HG03159 (cell line): ENCODE measurements around the gene OR5AU1.

Source experiments
- ATAC-seq: cut with Tn5 transposase; IDR thresholded peaks from one replicate; pipeline ENCODE4 v1.9.1; 2021; ENCODE audit warnings: mild to moderate bottlenecking, moderate library complexity; ENCODE audit not compliant: unreplicated experiment

Gene OR5AU1

DNA sequence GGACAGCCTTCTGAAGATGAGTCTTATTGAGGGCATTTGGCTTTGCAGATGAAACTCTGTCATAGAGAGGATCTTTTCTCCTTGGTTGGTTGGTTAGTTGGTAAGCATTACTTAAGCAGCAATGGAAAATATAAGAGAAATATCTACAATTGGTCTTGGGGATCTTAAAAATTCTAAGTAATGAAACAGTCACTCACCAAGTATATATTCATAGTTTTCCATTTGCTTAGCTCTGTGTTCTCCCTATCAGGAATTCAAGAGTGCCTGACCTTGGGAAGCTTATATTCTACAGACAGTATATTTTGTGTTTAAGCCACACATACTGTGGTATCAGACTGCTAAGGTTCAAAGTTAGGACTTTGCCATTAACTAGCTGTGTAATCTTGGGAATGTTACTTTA, at the start of gene OR5AU1:
TSS of gene OR5AU1 (minus strand) at position 101 of the 400 bp plus-strand sequence. CDS start 191 bp downstream, outside the sequence.
- no peak for ATAC-seq

GRCh38 chr14:21205026-21205677, 49.3 kb upstream of the OR5AU1 start:
- no peak for ATAC-seq

GRCh38 chr14:21204167-21205025, 48.5 kb upstream of the OR5AU1 start:
- ATAC-seq: no peak

GRCh38 chr14:21203470-21204166, 47.8 kb upstream of the OR5AU1 start:
- ATAC-seq: no peak

- ATAC-seq: no peak
Observed at GRCh38 chr14:21202463-21203358, 46.8 kb upstream of the OR5AU1 start.

DNA sequence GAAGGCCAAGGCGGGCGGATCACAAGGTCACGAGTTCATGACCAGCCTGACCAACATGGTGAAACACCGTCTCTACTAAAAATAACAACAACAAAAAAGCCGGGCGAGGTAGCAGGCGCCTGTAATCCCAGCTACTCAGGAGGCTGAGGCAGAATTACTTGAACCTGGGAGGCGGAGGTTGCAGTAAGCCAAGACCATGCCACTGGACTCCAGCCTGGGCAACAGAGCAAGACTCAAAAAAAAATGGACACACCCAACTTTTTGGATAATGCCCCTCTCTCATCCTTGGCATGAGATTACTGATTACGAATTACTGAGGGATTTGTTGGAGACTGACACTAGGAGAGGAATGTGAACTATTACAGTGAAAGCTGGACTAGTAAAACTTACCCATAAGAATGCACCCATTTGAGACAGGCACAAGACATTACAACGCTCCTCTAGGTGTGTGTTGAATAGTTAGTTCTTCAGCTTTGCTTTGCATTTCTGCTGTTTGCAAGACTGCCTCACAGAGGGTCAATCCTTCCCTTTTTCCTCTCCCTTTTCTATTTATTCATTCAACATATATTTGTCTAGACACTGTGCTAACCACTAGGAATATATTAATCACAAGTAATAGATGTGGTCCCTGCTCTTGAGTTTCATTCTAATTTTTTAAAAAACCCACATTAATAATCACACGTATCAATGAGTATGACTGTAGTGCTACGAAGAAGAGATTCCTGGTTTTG, 46.0 kb upstream of the OR5AU1 start:
- no peak for ATAC-seq

DNA sequence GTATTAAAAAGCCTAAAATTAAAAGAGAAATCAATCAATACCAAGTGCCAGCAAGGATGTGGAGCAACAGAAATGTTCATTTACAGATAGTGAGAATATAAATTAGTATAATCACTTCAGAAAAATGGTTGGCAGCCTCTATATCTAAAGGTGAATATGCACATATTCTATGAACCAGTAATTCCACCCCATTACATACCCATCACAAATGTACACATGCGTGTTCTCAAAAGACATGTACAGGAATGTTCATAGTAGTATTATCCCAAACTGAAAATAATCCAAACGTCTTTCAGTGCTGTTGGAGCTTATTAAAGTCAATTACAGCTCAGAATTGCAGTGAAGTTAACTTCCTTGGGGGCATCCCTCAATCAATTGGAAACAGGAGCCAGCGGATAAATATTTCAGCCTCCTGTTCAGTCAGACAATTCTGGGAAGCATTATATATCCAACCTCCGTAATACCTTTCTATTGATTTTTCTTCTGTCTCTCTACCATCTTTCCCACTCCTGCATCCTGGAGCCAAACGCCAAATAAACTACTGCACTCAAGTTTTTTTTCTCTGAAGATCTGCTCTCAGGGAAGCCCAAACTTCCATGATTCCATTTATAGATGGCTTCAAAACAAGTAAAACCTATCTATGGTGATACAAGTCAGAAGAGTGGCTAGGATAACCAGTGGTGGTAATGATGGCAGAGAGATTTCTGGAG, 45.0 kb upstream of the OR5AU1 start:
- no peak for ATAC-seq

GRCh38 chr14:21199611-21200560, 44.0 kb upstream of the OR5AU1 start:
- no peak for ATAC-seq

DNA sequence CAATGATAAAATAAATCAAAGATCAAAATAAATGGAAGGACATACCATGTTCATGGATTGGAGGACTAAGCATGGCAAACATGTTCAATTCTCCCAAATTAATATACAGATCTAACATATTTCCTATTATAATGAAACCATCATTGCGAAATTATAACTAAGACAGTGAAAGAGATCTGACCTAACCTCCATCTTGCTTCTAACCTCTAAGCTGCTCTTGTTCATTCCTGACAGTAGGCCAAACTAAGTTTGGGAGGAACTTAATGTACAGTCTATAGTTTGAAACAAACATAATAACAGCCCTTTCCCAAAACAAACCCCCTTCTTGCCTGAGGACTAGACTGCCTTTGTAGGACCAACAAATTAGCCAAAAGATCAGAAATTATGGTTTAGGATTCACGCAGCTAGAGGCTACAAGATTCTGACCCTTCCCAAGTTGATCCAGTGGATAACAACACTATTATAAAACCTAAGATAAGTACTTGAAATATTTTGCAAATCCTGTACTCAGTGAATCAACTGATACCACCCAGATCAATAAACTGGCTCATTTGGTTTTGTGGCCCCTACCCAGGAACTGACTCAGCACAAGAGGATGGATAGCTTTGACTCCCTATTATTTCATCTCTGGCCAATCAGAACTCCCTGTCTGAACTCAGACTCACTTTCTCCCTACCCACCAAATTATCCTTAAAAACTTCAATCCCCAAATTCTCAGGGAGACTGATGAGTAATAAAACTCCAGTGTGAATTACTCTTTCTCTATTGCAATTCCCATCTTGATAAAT, 41.7 kb upstream of the OR5AU1 start:
- no peak for ATAC-seq

- ATAC-seq: no peak
Observed at GRCh38 chr14:21194597-21194996, 38.7 kb upstream of the OR5AU1 start.

DNA sequence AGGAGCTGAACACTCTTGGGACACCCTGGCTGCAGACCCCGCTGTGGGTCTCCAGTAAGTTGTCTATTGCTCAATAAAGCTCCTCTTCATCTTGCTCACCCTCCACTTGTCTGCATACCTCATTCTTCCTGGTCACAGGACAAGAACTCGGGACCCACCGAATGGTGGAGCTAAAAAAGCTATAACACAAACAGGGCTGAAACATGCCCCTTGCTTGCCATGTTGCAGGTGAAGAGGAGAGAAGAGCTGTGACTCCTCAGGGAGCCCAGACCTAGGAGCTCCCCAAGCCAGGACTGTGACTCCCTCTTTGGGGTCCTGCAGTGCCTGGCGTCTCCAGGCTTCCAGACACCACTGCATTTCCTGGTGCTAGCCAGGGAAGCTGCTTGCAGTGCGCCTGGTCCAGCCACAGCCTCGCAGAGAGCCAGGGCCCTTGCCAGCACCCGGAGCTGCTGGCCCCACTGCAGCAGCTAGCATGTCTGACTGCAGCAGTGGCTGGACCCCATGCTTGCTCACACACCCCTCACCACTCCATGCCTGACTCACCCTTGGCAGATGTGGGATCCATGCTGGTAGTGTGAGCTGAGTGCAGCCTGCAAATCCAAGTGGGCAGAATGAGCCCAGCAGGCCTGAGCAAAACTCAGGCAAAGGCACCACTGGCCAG, 37.1 kb upstream of the OR5AU1 start:
- no peak for ATAC-seq

DNA sequence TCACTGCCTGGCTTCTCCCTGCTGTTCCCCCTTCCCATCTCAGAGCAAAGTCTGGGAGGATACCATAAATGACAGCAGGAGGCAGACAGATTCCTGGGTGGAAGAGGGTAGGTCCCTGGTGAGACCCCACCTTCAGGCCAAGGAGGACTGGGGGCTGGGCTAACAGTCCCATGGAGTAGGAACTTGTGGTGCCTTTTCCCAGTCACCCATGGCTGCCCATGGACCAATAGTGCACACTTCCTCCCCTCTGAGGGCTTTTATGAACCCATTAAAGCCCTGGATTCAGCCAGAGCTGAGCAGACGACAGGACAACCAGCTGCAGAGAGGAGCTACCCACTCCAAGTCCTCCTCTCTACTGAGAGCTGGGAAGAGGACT, 36.6 kb upstream of the OR5AU1 start:
- no peak for ATAC-seq

DNA sequence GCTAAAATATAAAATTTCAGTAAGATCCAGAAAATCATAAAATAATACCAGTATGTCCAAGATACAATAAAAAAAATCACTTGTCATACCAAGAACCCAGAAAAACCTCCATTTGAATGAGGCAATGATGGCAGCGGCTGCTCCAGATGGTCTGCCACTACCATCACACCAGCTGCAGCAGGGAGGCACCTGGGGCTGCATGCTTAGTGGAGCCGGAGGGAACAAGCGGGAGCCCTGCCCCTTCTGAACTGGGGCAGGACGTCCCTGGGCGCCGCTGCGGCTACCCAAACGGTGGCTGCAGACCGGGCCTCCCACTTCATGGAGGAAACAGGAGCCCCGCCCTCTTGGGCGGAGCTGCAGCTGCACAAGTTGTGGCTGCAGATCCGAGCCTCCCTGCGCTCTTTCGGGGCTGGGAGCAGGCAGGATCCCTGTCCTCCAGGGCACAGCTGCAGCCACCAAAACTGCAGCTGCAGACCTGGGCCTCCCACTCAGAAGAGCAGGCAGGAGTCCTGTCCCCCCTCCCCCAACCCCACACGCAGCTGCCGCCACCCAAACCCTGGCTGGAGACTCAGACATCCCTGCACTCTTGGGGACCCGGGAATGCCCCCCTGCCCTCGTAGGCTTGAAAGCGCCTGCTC, 36.1 kb upstream of the OR5AU1 start:
- ATAC-seq: no peak

DNA sequence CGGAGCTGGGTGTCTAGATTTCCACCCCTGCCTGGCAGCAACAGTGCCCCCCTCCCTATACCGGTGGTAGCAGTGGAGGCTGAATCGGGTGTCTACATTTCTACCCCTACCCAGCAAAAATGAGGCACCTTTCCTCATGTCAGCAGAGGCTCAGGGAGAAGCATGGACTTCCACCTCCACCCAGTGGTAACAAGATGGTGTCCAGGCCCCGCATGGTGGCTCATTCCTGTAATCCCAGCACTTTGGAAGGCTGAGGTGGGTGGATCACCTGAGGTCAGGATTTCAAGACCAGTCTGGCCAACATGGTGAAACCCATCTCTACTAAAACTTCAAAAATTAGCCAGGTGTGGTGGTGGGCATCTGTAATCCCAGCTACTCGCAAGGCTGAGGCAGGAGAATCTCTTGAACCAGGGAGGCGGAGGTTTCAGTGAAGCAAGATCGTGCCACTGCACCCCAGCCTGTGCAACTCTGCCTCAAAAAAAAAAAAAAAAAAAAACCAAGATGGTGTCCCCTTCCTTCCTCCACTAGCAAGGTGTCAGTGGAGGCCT, 35.5 kb upstream of the OR5AU1 start:
- no peak for ATAC-seq

DNA sequence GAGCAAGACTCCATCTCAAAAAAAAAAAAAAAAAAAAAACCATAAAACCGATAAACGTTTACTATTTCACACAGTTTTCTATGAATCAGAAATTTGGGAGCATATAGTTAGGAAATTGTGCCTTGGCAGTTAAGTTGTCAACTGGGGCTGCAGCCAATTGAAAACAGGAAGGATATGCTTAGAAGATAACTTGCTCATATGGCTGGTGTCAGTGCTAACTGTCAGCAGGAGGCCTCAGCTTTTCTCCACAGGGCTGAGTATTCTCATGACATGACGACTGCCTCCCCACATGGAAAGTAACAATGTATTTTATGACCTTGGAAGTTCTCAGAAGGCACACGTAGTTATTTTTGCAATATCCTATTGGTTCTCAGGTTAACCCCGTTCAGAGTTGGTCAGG, 29.6 kb upstream of the OR5AU1 start:
- no peak for ATAC-seq

- no peak for ATAC-seq
Observed at GRCh38 chr14:21184254-21184653, 28.4 kb upstream of the OR5AU1 start.
